Activated T-cell treated with anti-CD3 and anti-CD28 coated beads for 4 hours (primary cell): Measurements from ENCODE around the gene MSN.
"Not testable (repeated sequence)": the region's sequence is repeated elsewhere in the genome, so short reads cannot be mapped to it uniquely, and the experiment has no call there.

Experiments
- DNase-seq: peaks from one replicate; pipeline ENCODE4 v3.0.0-alpha.2; 2020

MSN gene

DNA sequence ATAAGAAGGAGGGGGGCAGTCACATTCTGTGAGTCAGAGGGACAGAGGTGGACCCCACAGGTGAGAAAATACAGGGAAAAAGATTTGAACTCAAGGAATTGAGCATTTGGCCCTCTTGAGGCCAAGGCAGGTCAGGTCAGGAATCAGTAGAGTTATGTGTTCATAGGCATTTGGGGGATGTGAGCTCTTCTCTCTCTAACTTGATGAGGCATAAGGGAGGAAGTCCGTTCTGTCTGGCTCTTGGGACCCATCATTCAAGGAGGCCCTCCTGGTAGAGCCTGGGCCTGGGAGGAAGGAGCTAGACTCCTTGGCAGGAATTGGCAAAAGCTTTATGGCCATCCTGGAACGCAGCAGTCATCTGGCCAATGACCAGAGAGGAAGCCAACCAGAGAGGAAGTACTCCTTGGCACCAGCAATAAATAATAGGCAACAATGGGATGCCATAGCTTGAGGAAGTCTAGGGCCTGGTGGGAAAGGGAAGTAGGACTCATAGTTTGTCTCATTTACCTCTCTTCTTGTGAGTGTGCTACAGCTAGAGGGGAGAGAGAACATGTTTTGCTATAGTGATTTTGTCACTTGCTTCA, 53.0 kb downstream of the MSN start:
- DNase-seq: no peak

DNA sequence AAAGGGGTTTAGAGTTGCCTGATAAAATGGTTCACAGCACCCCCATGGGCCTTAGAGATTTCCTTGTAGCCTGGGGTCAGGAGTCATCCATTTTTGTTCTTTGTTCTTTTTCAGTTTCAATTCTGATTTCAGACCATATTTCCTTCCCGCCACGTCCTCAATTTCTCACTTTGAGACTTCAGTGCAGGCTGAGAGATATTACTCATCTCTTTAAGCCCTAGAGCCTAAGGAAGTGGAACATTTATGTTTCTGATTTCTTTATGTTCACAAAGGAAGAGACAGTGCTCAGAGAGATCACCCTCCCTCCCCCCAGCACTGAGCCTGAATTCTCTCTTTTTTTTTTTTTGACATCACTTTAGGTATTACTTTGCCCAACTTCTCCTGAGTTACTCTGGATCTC, 56.3 kb downstream of the MSN start:
- no peak for DNase-seq

DNA sequence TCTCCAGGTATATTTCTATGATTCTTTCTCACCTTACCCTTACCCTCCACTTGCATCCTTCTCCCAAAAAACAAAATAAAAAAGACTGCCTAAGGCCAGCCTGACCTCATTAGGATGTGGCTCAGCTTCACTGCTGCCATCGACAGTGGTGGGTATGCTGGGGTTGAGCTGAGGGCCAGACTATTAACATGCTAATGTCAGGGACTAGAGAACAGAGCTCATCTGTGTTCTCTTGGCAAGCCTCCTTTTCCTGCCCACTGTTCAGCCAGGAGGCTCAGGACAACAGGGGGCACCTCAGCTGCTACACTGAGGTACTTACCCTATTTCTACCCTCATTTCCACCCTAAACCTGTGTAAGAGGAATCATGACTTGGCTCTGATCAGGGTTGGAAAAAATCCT, 59.3 kb downstream of the MSN start:
- DNase-seq: no peak

DNA sequence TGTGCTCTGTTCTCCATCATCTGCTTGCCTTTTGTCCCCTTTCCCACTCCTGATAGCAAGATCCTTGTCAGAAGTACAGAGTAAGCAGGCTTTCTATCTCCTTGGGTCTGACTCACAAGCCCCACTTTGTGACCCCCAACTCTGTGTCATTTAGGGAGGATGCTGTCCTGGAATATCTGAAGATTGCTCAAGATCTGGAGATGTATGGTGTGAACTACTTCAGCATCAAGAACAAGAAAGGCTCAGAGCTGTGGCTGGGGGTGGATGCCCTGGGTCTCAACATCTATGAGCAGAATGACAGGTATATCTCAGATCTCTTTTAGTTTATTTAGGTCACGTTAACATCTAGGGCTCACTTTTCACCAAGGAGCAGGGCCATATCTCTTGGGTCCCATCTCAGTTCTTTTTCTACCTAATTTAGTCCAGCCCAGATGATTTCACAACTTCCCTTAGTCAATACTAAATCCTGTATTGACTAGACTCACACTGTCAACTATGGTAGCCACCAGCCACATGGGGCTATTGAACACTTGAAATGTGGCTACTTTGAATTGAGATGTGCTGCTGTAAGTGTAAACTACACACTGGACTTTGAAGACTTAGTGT, 64.3 kb downstream of the MSN start:
- DNase-seq: no peak

DNA sequence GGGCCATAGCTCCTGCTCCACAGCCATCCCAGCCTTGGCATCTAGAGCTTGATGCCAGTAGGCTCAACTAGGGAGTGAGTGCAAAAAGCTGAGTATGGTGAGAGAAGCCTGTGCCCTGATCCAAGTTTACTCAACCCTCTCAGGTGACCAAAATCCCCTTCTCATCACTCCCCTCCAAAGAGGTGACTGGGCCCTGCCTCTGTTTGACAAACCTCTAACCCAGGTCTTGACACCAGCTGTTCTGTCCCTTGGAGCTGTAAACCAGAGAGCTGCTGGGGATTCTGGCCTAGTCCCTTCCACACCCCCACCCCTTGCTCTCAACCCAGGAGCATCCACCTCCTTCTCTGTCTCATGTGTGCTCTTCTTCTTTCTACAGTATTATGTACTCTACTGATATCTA, 73.5 kb downstream of the MSN start:
- no peak for DNase-seq

DNA sequence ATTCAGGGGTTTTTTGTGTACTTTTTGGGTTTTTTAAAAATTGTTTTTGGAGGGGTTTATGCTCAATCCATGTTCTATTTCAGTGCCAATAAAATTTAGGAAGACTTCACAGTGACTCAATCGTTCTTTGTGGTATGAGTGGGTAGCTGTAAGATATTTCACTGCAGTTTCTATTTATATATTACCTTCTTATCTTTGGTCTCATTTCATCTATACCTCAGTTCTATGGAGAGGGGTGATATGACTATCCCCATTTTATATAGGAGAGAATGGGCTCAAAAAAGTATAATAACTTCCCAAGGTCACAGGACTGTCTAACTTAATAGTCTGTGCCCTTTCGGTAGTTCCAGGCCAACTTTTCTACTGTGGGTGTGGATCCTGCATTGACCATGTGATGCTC, 74.4 kb downstream of the MSN start:
- DNase-seq: no peak

DNA sequence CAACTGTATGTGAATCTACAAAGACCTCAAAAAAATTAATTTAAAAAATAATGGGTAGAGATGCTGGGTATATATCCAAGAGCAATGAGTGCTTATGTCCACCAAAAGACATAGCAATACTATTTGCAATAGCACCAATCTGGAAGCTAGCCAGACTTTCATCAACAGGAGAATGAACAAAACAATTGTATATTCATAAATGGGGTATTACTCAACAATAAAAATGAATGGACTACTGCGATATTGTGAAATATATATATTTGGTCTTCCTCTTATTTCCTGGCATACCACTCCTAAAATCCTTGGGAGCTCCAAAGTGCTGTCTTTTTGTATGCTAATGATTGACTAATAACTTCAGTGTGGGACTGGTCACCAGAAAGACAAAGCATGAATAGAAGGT, 77.5 kb downstream of the MSN start:
- no peak for DNase-seq

DNA sequence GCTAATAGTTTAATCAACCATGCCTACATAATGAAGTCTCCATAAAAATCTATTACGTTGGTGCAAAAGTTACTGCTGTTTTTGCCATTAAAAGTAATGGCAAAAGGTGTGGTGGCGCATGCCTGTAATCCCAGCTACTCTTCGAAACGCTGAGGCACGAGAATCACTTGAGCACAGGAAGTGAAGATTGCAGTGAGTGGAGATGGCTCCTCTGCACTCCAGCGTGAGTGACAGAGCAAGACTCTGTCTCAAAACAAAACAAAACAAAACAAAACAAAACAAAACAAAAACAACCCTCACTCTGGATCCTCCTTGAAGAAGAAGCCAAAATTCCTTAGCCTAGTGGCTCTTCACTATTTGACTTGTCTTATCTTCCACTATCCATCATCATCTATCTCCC, 78.0 kb downstream of the MSN start:
- DNase-seq: no peak

DNA sequence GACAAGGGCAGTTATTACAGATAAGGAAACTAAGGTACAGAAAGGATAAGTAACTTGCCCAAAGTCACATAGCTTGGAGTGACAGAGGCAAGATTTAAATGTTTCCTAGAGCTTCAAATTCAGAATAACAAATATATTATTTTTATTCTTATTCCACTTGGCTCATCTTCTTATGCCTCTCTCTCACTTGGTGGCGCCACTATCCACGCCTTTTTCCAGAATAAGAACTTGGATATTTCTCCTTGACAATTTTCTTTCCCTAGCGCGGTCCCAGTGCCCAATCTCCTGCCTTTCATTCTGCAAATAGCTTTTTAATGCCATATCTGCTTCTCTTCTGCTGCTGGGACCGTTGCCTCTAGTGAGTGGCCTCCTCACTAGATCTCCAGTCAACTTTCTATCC, 78.5 kb downstream of the MSN start:
- DNase-seq: no peak

DNA sequence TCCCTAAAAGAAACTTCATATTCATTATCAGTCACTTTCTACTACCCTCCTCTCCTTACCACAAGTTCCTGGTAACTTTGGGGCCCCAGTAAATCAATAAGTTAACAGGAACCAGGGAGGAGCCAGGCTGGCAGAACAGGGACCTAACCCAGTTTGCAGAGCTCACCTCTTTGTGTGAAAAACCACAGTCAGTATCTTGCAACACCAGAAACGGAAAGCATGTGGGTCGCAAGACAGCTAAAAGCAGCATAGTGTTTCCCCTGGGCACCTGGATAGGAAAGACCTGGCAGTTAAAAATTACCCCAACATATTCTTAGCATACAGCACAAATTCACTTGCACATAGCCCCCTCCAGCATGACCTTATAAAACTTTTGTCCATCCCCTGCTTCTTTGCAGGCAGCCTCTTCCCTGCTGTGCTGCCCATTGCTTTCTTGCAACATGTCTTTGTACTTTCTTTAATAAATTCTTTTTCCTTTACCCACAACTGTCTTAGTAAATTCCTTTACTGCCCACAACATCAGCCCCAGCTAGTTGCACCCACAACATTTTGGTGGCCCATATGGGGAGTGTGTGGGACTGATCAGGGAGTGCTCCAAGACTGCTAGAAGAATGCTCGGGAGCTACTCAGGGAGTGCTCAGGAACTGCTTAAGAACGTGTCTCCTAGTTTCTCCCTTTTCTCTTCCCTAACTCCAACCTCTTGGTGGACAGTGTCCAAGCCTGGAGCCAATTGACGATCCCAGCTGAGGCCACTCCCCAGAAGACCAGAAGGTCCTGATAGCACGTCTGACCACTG, 83.4 kb downstream of the MSN start:
- DNase-seq: no peak

DNA sequence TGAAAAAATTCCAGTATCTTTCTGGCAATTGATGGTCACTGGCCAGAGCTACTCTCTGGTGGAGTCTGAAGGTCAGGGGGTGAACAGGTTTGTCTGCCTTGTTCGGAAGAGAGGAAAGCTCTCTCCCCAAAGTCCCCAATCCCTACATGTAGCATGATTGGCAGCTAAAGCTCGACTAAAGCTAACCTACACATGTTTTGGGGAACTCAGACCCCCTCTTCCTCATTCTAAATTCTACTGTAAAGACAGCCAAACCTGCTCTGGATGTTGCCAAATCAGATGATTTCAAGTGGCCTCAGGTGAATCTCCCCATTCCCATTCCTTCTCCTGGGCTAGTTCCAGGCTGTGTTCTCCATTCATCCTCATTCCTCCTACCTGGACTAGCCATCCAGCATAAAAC, 84.1 kb downstream of the MSN start:
- DNase-seq: no peak

DNA sequence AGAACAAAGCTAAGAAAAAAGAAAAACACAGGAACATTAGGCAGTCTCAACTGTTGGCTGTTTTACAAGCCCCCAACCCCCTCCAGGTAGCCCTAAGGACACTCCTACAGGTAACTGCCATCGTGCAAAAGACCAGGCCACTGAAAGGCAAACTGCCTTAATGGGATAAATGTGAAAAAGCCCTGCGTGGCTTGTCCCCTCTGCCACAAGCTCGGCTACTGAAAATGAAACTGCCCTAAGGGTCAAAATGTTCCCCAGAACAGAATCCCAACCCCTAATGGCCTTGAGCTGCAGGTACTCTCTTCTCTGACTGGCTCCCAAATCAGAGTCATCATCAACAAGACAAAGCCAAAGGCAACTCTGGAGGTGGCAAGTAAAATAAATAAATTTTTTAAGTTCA, 84.8 kb downstream of the MSN start:
- no peak for DNase-seq

DNA sequence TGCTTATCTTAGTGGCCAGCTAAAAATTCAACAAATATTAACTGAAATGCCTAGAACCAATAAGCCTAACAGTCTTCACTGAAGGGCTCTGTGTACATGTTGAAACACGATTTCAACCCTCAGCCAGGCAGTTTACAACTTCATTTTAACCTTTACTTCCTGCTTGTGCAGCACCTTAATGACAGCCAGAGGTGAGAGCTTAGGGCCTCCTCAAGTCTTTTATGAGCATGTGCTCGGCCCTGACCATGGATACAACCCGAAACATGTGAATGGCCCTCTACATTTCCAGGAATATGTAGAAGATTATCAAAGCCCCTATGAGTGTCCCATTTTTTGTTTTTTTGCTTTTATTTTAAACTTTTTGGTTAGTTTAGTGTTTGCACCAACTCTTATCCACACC, 88.3 kb downstream of the MSN start:
- DNase-seq: no peak

DNA sequence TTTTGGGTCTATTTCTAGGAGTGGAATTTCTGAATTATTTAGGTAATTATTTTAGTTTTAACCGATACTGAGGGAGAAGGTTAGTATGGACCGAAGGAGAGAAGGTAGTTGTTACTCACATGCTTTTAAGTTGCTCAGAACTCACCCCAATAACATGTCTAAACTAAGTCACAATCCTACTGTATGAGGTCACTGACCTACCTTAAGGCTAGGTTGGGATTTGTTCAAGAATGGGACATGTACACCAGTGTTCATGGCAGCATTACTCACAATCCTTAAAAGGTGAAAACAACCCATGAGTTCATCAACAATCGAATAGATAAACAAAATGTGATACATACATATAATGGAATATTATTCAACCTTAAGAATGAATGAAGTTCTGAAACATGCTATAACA, 90.5 kb downstream of the MSN start:
- DNase-seq: no peak

DNA sequence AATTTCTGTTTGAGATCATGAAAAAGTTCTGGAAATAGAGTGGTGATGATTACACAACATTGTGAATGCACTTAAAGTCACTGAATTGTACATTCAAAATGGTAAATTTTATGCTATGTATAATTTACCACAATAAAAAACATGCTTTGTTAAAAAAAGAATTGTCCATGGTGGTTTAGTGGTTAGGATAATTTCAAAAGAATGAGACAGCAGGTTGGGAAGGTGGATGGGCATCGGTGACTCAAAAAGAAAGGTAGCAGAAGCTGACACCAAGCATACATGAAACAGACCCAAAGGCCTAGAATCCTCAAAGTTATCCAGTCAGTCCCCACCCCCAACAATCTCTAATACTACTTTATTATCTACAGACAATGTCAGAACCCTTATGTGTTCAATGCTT, 91.1 kb downstream of the MSN start:
- no peak for DNase-seq

DNA sequence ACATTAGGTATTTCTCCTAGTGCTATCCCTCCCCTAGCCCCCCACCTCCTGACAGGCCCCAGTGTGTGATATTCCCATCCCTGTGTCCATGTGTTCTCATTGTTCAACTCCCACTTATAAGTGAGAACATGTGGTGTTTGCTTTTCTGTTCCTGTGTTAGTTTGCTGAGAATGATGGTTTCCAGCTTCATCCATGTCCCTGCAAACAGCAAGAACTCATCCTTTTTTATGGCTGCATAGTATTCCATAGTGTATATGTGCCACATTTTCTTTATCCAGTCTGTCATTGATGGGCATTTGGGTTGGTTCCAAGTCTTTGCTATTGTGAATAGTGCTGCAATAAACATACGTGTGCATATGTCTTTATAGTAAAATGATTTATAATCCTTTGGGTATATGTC, 92.1 kb downstream of the MSN start:
- DNase-seq: not testable (repeated sequence)

DNA sequence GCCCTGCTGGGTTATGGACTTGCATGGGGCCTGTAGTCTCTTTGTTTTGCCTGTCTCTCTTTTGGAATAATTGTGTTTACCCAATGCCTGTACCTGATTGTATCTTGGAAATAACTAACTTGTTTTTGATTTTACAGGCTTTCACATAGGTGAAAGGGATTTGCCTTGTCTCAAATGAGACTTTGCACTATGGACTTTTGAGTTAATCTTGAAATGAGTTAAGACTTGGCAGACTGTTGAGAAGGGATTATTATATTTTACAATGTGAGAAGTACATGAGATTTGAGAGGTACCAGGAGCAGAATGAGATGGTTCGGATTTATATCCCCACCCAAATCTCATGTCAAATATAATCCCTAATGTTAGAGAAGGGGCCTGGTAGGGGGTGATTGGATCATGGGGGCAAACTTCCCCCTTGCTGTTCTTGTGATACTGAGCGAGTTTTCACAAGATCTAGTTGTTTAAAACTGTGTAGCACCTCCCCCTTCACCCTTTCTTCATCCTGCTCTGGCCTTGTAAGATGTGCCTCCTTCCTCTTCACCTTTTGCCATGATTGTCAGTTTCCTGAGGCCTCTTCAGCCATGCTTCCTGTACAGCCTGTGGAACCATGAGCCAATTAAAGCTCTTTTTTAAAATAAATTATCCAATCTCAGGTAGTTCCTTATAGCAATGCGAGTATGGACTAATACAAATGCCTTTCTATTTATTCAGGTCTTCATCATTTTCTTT, 102.3 kb downstream of the MSN start:
- DNase-seq: no peak

DNA sequence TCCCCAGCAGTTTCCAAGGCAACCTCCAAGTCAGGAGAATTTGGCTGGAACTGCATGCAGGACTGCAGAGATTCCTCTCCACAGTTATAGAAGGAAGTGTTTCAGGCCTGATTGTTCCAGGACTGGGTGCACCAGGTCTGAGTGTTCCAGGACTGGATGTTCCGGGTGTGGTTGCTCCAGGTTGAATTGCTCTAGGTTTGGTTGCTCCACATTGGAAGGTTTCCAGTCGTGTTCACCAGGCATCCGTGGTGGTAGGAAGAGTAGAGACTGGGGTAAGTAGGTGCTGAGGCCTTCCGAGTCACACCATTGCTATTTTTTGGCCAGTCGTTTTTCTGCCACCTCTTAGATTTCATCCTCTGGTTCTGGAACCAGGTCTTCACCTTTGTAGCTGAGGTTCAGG, 105.4 kb downstream of the MSN start:
- no peak for DNase-seq

DNA sequence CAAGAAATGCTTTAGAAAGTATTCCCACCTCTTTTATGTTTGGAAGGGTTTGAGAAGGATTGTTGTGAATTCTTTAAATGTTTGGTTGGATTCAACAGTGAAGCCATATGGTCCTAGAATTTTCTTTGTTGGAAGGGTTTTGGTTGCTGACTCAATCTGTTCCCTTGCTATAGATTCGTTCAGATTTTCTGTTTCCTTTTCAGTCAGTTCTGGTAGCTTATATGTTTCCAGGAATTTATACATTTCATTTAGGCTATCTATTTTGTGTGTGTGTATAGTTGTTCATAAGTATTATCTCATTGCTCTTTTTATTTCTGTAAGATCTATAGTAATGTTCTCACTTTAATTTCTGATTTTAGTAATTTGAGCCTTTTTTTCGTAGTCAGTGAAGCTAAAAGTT, 114.4 kb downstream of the MSN start:
- no peak for DNase-seq

DNA sequence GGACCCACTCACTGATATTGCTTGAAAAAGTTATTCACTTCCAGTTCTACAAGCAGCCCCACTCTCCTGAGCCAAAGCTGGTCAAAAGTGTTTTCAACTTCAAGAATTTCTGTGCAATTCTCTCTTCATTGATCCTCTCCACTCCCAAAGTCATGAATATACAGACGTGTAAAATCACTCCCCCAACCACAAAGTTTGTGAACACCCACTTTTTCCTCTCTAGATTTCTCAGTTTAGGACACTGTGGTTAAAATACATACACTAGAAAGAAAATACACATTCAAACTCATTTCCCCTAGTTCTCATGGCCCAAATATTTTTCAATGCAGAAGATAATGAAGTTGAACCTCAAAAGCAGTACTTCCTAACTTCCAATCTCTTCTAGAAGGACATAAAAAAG, 116.3 kb downstream of the MSN start:
- no peak for DNase-seq
